ENCODE measurements around the gene AGPAT2. TPM values are rescaled to one million over a fixed set of nuclear protein-coding genes. Genes with fewer than 3 reads are reported as not detected.

The AGPAT2 gene
- polyA plus RNA-seq, 1 of the 3 experiments (the other 2 are of a cell fraction): 46.8 TPM

DNA sequence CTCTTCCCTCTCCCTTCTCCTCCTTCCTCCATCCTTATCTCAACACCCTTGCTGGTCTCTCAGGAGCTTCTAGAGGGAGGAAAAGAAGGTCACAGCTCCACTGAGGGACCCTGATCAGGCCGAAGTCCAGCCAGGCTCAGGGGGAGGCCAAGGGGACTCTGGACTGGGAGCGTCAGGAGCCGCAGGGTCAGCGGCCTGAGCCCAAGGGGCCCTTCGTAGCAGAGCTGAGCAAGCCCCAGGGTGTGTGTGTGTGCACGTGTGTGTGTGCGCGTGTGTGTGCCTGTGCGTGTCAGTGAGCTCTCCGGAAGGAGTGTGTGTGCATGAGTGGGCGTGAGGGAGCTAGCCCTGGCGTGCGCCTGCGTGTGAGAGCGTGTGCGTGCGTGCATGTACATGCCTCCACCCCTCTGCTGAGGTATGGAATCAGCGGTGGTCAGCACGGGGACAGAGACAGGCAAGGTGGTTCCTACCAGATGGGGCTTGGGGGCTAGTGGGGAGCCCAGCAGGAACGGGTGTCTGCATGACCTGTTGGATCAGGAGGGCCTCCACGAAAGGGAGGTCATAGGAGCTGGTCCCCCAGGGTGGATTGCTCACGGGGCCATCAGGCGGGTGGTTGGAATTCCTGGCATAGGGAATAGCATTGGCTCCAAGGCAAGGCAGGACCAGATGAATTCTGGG is 10.0 kb upstream of the AGPAT2 start:
- no peaks in the 10 kb centered on the region for H3K36me3 ChIP-seq (replicated peaks in 1 of 2; ENCODE audit: control insufficient read depth in 1 of 2, insufficient read depth in 2 of 2, low read length in 1 of 2)
- WGBS (ENCODE audit: low lambda C conversion rate): 76% methylated on average over 20 of the region's 23 CpGs

DNA sequence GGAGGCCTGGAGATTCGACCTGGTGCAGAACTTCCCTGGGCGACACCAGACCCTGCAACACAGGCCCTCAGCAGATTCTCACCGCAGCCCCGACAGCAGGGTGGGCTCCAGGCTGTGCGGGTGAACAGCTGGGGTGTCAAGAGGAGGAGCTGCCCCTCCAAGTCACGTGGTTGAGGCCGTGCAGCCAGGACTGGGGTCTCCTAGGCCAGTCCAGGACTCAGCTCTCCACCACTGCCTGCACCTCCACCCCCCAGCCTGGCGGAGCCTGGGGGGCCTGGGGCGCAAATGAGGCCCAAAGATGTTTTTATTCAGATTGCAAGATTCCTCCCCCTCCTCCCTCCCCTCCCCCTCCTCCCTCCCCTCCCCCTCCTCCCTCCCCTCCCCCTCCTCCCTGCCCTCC is 9.2 kb upstream of the AGPAT2 start:
- TF ChIP-seq TEAD4 (IDR thresholded peaks at IDR 0.05; ENCODE audit: borderline replicate concordance, insufficient read depth) (no peak), TAF1 (IDR thresholded peaks at IDR 0.05; ENCODE audit: borderline replicate concordance, low read depth, low read length) (no peak), NFIC (IDR thresholded peaks at IDR 0.05; ENCODE audit: borderline replicate concordance) (no peak), YY1 (IDR thresholded peaks at IDR 0.05; ENCODE audit: low read depth) (no peak), NRF1 (IDR thresholded peaks at IDR 0.05; ENCODE audit: low read depth, low read length) (no peak), RFX5 (IDR thresholded peaks at IDR 0.05; ENCODE audit: low read length) (no peak), GABPA (IDR thresholded peaks at IDR 0.05; ENCODE audit: low read depth) (no peak), RXRA (IDR thresholded peaks at IDR 0.05; ENCODE audit: borderline replicate concordance, low read depth) (no peak), TCF12 (IDR thresholded peaks at IDR 0.05) (no peak), FOXM1 (IDR thresholded peaks at IDR 0.05; ENCODE audit: low read depth) (no peak)
- TF ChIP-seq, protein P1, sequence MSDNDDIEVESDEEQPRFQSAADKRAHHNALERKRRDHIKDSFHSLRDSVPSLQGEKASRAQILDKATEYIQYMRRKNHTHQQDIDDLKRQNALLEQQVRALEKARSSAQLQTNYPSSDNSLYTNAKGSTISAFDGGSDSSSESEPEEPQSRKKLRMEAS (IDR thresholded peaks at IDR 0.05; ENCODE audit: low read depth): no peak
- TF ChIP-seq, protein P2, sequence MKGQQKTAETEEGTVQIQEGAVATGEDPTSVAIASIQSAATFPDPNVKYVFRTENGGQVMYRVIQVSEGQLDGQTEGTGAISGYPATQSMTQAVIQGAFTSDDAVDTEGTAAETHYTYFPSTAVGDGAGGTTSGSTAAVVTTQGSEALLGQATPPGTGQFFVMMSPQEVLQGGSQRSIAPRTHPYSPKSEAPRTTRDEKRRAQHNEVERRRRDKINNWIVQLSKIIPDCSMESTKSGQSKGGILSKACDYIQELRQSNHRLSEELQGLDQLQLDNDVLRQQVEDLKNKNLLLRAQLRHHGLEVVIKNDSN (IDR thresholded peaks at IDR 0.05; ENCODE audit: borderline replicate concordance, low read depth): no peak
- TF ChIP-seq, protein P3, sequence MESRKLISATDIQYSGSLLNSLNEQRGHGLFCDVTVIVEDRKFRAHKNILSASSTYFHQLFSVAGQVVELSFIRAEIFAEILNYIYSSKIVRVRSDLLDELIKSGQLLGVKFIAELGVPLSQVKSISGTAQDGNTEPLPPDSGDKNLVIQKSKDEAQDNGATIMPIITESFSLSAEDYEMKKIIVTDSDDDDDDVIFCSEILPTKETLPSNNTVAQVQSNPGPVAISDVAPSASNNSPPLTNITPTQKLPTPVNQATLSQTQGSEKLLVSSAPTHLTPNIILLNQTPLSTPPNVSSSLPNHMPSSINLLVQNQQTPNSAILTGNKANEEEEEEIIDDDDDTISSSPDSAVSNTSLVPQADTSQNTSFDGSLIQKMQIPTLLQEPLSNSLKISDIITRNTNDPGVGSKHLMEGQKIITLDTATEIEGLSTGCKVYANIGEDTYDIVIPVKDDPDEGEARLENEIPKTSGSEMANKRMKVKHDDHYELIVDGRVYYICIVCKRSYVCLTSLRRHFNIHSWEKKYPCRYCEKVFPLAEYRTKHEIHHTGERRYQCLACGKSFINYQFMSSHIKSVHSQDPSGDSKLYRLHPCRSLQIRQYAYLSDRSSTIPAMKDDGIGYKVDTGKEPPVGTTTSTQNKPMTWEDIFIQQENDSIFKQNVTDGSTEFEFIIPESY (IDR thresholded peaks at IDR 0.05; ENCODE audit: borderline replicate concordance, low read depth): no peak
- Histone ChIP-seq H3K4me3 (ENCODE audit: low read depth in 2 of 2, low read length in 1 of 2) (no peak overlapping the region), H3K27ac (ENCODE audit: low read depth in 2 of 2, low read length in 1 of 2) (peak overlapping the region in 1 of 2 experiments; percentile 64; a peak in 1 of 4 replicates), H3K4me2 (no peak overlapping the region), H3K4me1 (ENCODE audit: control insufficient read depth in 1 of 2, insufficient read depth in 2 of 2, low read depth in 1 of 2, low read length in 1 of 2) (peaks cover 0 to 27% of the 10 kb centered on the region in 2 experiments; a peak in 1 of 4 replicates), H3K27me3 (ENCODE audit: insufficient read depth) (no peaks in the 10 kb centered on the region; the same call in 1 of the 2 replicates), H2AFZ (ENCODE audit: low read depth) (no peak overlapping the region), H3K79me2 (ENCODE audit: insufficient read depth) (no peaks in the 10 kb centered on the region), H3K9me2 (no peaks in the 10 kb centered on the region), H3K9me3 (no peaks in the 10 kb centered on the region), H3F3A (replicated peaks; ENCODE audit: insufficient read depth) (no peaks in the 10 kb centered on the region), H3K36me3 (replicated peaks in 1 of 2; ENCODE audit: control insufficient read depth in 1 of 2, insufficient read depth in 2 of 2, low read length in 1 of 2) (no peaks in the 10 kb centered on the region), H3K9ac (no peak overlapping the region), H4K20me1 (ENCODE audit: insufficient read depth) (no peaks in the 10 kb centered on the region)
- POLR2A ChIA-PET: no interaction called here
- CTCF ChIA-PET: interaction anchor here (1.0 to 4.2 kb wide), 4 partner anchors 24 to 213 kb away, joined by 3 to 18 read pairs (median 5); no protein-coding TSS in a partner anchor
- 88% methylated on average over 7 of the region's 9 CpGs for WGBS (ENCODE audit: low lambda C conversion rate)
- DNase-seq: no peak

More for the DNA sequence above, 10.0 kb upstream of the AGPAT2 start:
- DNase-seq: no peak
- H3K4me1 ChIP-seq (ENCODE audit: control insufficient read depth in 1 of 2, insufficient read depth in 2 of 2, low read depth in 1 of 2, low read length in 1 of 2): peaks cover 0 to 27% of the 10 kb centered on the region in 2 experiments; a peak in 1 of 4 replicates
- H3K9ac ChIP-seq: no peak overlapping the region
- TF ChIP-seq FOSL2 (IDR thresholded peaks at IDR 0.05; ENCODE audit: borderline replicate concordance, low read depth): no peak
- no peak for TF ChIP-seq TEAD4 (IDR thresholded peaks at IDR 0.05; ENCODE audit: borderline replicate concordance, insufficient read depth)
- TF ChIP-seq, protein P4, sequence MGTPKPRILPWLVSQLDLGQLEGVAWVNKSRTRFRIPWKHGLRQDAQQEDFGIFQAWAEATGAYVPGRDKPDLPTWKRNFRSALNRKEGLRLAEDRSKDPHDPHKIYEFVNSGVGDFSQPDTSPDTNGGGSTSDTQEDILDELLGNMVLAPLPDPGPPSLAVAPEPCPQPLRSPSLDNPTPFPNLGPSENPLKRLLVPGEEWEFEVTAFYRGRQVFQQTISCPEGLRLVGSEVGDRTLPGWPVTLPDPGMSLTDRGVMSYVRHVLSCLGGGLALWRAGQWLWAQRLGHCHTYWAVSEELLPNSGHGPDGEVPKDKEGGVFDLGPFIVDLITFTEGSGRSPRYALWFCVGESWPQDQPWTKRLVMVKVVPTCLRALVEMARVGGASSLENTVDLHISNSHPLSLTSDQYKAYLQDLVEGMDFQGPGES (IDR thresholded peaks at IDR 0.05; ENCODE audit: low read depth, low read length): no peak
- no peak for TF ChIP-seq RXRA (IDR thresholded peaks at IDR 0.05; ENCODE audit: borderline replicate concordance, low read depth)
- TF ChIP-seq GABPA (IDR thresholded peaks at IDR 0.05; ENCODE audit: low read depth): no peak
- H3K27ac ChIP-seq (ENCODE audit: low read depth in 2 of 2, low read length in 1 of 2): no peak overlapping the region
- ChIA-PET CTCF (interaction anchor here (0.8 to 4.2 kb wide), 4 partner anchors 25 to 66 kb away, joined by 3 to 18 read pairs (median 4); no protein-coding TSS in a partner anchor), POLR2A (no interaction called here)
- H3F3A ChIP-seq (replicated peaks; ENCODE audit: insufficient read depth): no peaks in the 10 kb centered on the region
- no peaks in the 10 kb centered on the region; the same call in 1 of the 2 replicates for H3K27me3 ChIP-seq (ENCODE audit: insufficient read depth)
- H4K20me1 ChIP-seq (ENCODE audit: insufficient read depth): no peaks in the 10 kb centered on the region
- H3K79me2 ChIP-seq (ENCODE audit: insufficient read depth): no peaks in the 10 kb centered on the region
- no peaks in the 10 kb centered on the region for H3K9me2 ChIP-seq
- no peaks in the 10 kb centered on the region for H3K9me3 ChIP-seq
- H3K4me3 ChIP-seq (ENCODE audit: low read depth in 2 of 2, low read length in 1 of 2): no peak overlapping the region
- H2AFZ ChIP-seq (ENCODE audit: low read depth): no peak overlapping the region
- H3K4me2 ChIP-seq: no peak overlapping the region
